SHP77 treated with DMSO at 0.1 percent for 48 hours (cell line): ENCODE results near the gene THEM4.

ENCODE experiments used
- DNase-seq: peaks from one replicate; lab custom pipeline; 2025; lab: John Stamatoyannopoulos, UW

The THEM4 gene

GRCh38 chr1:151837197-151837596 lies 72.1 kb downstream of the THEM4 start:
- DNase-seq = no peak

- DNase-seq = no peak
Measured at GRCh38 chr1:151835596-151835995, 73.7 kb downstream of the THEM4 start.

GRCh38 chr1:151834239-151834638 lies 75.1 kb downstream of the THEM4 start:
- DNase-seq = no peak

- DNase-seq = no peak
Measured at GRCh38 chr1:151833172-151833900, 76.0 kb downstream of the THEM4 start.

GRCh38 chr1:151832318-151832980 lies 76.9 kb downstream of the THEM4 start:
- peak; percentile 94 for DNase-seq

GRCh38 chr1:151831605-151832004 lies 77.7 kb downstream of the THEM4 start, which contains the start of gene RORC:
RORC (minus strand) TSS chr1:151831802; CDS start chr1:151831764, 38 bp downstream.
- peak; percentile 73 for DNase-seq

- DNase-seq = no peak
Measured at GRCh38 chr1:151831256-151831591, 78.1 kb downstream of the THEM4 start.

- no peak for DNase-seq
Measured at GRCh38 chr1:151830055-151830454, 79.3 kb downstream of the THEM4 start.

- DNase-seq = no peak
Measured at GRCh38 chr1:151829352-151830046, 79.8 kb downstream of the THEM4 start.

GRCh38 chr1:151828921-151829320 lies 80.4 kb downstream of the THEM4 start:
- DNase-seq = no peak

- DNase-seq = no peak
Measured at GRCh38 chr1:151827853-151828252, 81.5 kb downstream of the THEM4 start.

GRCh38 chr1:151825751-151826660 lies 83.3 kb downstream of the THEM4 start:
- no peak for DNase-seq

GRCh38 chr1:151825204-151825603 lies 84.1 kb downstream of the THEM4 start:
- no peak for DNase-seq
